Measurements from ENCODE around the gene GPR83.

The GPR83 gene

DNA sequence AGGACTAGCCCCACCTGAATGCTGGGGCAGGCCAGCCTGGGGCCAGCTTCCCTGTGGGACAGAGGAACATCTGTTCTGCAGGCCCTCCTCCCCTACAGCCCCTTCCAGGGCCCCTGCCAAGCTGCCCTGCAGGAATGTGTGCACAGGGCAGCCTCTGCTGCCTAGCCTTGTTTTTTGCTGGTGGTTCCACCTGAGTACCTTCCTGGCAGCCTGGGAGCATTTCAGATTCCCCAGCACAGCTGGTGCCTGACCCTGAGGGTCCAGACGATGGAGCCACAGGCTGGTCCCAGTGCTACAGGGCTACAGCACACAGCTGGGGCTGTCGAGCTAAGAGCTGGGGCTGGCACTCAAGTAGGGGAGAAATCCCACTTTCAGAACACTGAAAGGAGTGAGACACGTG, 22.3 kb upstream of the GPR83 start (continued):
- TF ChIP-seq, protein P1, sequence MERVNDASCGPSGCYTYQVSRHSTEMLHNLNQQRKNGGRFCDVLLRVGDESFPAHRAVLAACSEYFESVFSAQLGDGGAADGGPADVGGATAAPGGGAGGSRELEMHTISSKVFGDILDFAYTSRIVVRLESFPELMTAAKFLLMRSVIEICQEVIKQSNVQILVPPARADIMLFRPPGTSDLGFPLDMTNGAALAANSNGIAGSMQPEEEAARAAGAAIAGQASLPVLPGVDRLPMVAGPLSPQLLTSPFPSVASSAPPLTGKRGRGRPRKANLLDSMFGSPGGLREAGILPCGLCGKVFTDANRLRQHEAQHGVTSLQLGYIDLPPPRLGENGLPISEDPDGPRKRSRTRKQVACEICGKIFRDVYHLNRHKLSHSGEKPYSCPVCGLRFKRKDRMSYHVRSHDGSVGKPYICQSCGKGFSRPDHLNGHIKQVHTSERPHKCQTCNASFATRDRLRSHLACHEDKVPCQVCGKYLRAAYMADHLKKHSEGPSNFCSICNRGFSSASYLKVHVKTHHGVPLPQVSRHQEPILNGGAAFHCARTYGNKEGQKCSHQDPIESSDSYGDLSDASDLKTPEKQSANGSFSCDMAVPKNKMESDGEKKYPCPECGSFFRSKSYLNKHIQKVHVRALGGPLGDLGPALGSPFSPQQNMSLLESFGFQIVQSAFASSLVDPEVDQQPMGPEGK (CRISPR knock-in tag; IDR thresholded peaks at IDR 0.05; ENCODE audit: borderline replicate concordance) = no peak
- TF ChIP-seq, protein P2, sequence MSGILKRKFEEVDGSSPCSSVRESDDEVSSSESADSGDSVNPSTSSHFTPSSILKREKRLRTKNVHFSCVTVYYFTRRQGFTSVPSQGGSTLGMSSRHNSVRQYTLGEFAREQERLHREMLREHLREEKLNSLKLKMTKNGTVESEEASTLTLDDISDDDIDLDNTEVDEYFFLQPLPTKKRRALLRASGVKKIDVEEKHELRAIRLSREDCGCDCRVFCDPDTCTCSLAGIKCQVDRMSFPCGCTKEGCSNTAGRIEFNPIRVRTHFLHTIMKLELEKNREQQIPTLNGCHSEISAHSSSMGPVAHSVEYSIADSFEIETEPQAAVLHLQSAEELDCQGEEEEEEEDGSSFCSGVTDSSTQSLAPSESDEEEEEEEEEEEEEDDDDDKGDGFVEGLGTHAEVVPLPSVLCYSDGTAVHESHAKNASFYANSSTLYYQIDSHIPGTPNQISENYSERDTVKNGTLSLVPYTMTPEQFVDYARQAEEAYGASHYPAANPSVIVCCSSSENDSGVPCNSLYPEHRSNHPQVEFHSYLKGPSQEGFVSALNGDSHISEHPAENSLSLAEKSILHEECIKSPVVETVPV (CRISPR knock-in tag; IDR thresholded peaks at IDR 0.05) = no peak
- TF ChIP-seq TCF4 (CRISPR knock-in tag; IDR thresholded peaks at IDR 0.05; ENCODE audit: borderline replicate concordance) (no peak), TOX (CRISPR knock-in tag; IDR thresholded peaks at IDR 0.05; ENCODE audit: borderline replicate concordance) (no peak)

DNA sequence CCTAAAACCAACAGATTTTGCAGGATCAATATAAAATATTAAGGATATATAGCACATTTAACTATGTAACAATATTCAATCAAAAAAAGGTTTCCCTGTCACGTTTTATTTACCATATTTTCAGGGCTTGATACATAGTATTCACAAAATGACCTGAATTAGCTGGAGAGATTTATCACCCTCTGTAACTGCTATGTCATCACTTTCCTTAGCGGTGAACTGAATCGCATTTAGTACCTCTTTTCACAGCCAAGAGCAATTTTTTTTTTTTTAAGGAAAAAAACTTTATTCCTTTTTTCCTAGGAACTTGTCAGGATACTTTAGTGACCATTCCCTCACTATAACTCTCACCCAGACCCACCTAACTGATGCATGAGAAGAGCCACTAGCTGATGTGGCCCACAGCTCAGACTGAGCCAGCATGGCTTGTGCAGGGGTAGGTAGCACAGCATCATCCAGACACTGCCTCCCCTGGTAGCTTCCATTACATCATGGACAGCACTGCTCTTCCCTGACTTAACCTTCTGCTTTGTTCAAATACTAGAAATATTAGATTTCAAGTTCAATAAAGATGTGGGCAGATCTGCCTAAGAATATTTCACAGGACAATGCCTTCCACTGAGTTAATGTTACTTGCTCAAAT, 17.0 kb upstream of the GPR83 start:
- peak; percentile 41; the same call in 1 of the 3 replicates for ATAC-seq
- TF ChIP-seq PPARA (CRISPR knock-in tag; IDR thresholded peaks at IDR 0.05; ENCODE audit: borderline replicate concordance) (no peak), OSR1 (CRISPR knock-in tag; IDR thresholded peaks at IDR 0.05) (no peak), ZNF8 (CRISPR knock-in tag; IDR thresholded peaks at IDR 0.05) (no peak), CSDC2 (CRISPR knock-in tag; IDR thresholded peaks at IDR 0.05) (no peak), ISL1 (CRISPR knock-in tag; IDR thresholded peaks at IDR 0.05) (no peak), ZNF565 (CRISPR knock-in tag; conservative IDR thresholded peaks at IDR 0.05; ENCODE audit: low read depth) (no peak), ZC3H10 (CRISPR knock-in tag; IDR thresholded peaks at IDR 0.05) (no peak), GLIS3 (CRISPR knock-in tag; IDR thresholded peaks at IDR 0.05) (no peak), ARNTL (CRISPR knock-in tag; IDR thresholded peaks at IDR 0.05; ENCODE audit: borderline replicate concordance, low read depth) (no peak), SNAI2 (CRISPR knock-in tag; IDR thresholded peaks at IDR 0.05) (no peak), BACH2 (CRISPR knock-in tag; IDR thresholded peaks at IDR 0.05; ENCODE audit: borderline replicate concordance) (no peak)
- TF ChIP-seq, protein P1 (CRISPR knock-in tag; IDR thresholded peaks at IDR 0.05; ENCODE audit: borderline replicate concordance) = no peak
- TF ChIP-seq, protein P3, sequence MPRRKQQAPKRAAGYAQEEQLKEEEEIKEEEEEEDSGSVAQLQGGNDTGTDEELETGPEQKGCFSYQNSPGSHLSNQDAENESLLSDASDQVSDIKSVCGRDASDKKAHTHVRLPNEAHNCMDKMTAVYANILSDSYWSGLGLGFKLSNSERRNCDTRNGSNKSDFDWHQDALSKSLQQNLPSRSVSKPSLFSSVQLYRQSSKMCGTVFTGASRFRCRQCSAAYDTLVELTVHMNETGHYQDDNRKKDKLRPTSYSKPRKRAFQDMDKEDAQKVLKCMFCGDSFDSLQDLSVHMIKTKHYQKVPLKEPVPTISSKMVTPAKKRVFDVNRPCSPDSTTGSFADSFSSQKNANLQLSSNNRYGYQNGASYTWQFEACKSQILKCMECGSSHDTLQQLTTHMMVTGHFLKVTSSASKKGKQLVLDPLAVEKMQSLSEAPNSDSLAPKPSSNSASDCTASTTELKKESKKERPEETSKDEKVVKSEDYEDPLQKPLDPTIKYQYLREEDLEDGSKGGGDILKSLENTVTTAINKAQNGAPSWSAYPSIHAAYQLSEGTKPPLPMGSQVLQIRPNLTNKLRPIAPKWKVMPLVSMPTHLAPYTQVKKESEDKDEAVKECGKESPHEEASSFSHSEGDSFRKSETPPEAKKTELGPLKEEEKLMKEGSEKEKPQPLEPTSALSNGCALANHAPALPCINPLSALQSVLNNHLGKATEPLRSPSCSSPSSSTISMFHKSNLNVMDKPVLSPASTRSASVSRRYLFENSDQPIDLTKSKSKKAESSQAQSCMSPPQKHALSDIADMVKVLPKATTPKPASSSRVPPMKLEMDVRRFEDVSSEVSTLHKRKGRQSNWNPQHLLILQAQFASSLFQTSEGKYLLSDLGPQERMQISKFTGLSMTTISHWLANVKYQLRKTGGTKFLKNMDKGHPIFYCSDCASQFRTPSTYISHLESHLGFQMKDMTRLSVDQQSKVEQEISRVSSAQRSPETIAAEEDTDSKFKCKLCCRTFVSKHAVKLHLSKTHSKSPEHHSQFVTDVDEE (CRISPR knock-in tag; IDR thresholded peaks at IDR 0.05) = no peak
- TF ChIP-seq, protein P4, sequence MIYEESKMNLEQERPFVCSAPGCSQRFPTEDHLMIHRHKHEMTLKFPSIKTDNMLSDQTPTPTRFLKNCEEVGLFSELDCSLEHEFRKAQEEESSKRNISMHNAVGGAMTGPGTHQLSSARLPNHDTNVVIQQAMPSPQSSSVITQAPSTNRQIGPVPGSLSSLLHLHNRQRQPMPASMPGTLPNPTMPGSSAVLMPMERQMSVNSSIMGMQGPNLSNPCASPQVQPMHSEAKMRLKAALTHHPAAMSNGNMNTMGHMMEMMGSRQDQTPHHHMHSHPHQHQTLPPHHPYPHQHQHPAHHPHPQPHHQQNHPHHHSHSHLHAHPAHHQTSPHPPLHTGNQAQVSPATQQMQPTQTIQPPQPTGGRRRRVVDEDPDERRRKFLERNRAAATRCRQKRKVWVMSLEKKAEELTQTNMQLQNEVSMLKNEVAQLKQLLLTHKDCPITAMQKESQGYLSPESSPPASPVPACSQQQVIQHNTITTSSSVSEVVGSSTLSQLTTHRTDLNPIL (CRISPR knock-in tag; IDR thresholded peaks at IDR 0.05; ENCODE audit: low read depth) = no peak
- TF ChIP-seq, protein P5, sequence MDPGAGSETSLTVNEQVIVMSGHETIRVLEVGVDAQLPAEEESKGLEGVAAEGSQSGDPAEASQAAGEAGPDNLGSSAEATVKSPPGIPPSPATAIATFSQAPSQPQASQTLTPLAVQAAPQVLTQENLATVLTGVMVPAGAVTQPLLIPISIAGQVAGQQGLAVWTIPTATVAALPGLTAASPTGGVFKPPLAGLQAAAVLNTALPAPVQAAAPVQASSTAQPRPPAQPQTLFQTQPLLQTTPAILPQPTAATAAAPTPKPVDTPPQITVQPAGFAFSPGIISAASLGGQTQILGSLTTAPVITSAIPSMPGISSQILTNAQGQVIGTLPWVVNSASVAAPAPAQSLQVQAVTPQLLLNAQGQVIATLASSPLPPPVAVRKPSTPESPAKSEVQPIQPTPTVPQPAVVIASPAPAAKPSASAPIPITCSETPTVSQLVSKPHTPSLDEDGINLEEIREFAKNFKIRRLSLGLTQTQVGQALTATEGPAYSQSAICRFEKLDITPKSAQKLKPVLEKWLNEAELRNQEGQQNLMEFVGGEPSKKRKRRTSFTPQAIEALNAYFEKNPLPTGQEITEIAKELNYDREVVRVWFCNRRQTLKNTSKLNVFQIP (CRISPR knock-in tag; IDR thresholded peaks at IDR 0.05; ENCODE audit: borderline replicate concordance, low read depth) = no peak
- TF ChIP-seq, protein P2 (CRISPR knock-in tag; IDR thresholded peaks at IDR 0.05) = no peak
